Epithelial cell of proximal tubule (primary cell): Measurements from ENCODE around the gene UCP2. TPM values are rescaled to one million over a fixed set of nuclear protein-coding genes. Genes with fewer than 3 reads are reported as not detected.

ENCODE experiments used
- DNase-seq: peaks from one replicate; pipeline ENCODE4 v3.0.0-alpha.2; 2011; ENCODE audit warnings: low read depth
- H3K4me3 ChIP-seq: 2 replicates; pipeline ENCODE4 v1.5.1; 2011; ENCODE audit warnings: low read depth, mild to moderate bottlenecking, low read length
- CTCF ChIP-seq: conservative IDR thresholded peaks from 2 replicates; pipeline ENCODE4 v1.5.1; 2012; ENCODE audit warnings: low read depth, mild to moderate bottlenecking, low read length
- total RNA-seq: library from RNA; depleted of rRNA; stranded (reverse); fragments of >200 nt; gene quantifications from 2 replicates; pipeline ENCODE4 v1.2.3, GENCODE V29; 2015

UCP2 gene
- total RNA-seq, 1 donor from 2014 or later = 86.2 TPM

- no peak overlapping the region for H3K4me3 ChIP-seq
- no peak for DNase-seq
- no peak for TF ChIP-seq CTCF
Measured at GRCh38 chr11:73946798-73947458, 35.7 kb downstream of the UCP2 start.

- TF ChIP-seq CTCF = no peak
- H3K4me3 ChIP-seq = no peak overlapping the region
- DNase-seq = no peak
Measured at GRCh38 chr11:73945396-73945795, 37.2 kb downstream of the UCP2 start.

- DNase-seq = no peak
- TF ChIP-seq CTCF = no peak
- H3K4me3 ChIP-seq = no peak overlapping the region
Measured at GRCh38 chr11:73944901-73945300, 37.7 kb downstream of the UCP2 start.

GRCh38 chr11:73944085-73944484, 38.6 kb downstream of the UCP2 start:
- DNase-seq = no peak
- H3K4me3 ChIP-seq = no peak overlapping the region
- TF ChIP-seq CTCF = no peak

- TF ChIP-seq CTCF = no peak
- no peak overlapping the region for H3K4me3 ChIP-seq
- no peak for DNase-seq
Measured at GRCh38 chr11:73942010-73942409, 40.6 kb downstream of the UCP2 start.

- TF ChIP-seq CTCF = no peak
- H3K4me3 ChIP-seq = no peak overlapping the region
- no peak for DNase-seq
Measured at GRCh38 chr11:73940801-73941570, 41.7 kb downstream of the UCP2 start.
